GM19455 (cell line): ENCODE data around the gene CENPN.
A peak's percentile ranks its signal among the peaks of the same experiment; 100 is the strongest.

ENCODE experiments used
- ATAC-seq: cut with Tn5 transposase; IDR thresholded peaks from one replicate; pipeline ENCODE4 v1.9.1; 2021; ENCODE audit not compliant: unreplicated experiment

CENPN gene

GRCh38 chr16:81077076-81077940 is 70.3 kb downstream of the CENPN start, which contains the start of gene C16orf46:
Gene C16orf46, minus strand, starts transcription at chr16:81077238. Its CDS starts 13,283 bp downstream, at chr16:81063955.
- peak; percentile 98 for ATAC-seq

DNA sequence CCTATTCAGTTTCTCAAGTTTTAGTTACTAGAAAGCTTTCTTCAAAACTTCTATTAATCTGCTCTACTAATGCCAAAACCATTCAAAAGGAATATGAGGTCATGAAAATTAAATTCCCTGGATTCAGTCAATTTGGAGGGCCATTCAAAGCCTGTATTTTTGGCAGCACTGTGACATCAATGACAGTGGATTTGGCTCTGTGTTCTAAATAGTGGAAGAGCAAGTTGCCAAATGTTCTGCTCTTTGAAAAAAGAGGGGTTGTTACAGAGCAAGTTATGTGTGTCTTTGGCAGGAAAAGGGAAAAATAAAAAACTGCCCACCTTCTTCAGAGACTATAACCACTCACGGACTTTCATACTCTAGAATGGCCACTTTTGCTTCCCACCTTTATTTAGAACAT is 73.2 kb downstream of the CENPN start:
- no peak for ATAC-seq

GRCh38 chr16:81081014-81081413 is 74.0 kb downstream of the CENPN start:
- ATAC-seq = no peak
